Measurements from ENCODE around the gene SLIT3. TPM values are rescaled to one million over a fixed set of nuclear protein-coding genes. Genes with fewer than 3 reads are reported as not detected.

Gene SLIT3
- total RNA-seq, 6 experiments from 2014 or later: 0.31 to 1.2 (median 0.65) TPM

DNA sequence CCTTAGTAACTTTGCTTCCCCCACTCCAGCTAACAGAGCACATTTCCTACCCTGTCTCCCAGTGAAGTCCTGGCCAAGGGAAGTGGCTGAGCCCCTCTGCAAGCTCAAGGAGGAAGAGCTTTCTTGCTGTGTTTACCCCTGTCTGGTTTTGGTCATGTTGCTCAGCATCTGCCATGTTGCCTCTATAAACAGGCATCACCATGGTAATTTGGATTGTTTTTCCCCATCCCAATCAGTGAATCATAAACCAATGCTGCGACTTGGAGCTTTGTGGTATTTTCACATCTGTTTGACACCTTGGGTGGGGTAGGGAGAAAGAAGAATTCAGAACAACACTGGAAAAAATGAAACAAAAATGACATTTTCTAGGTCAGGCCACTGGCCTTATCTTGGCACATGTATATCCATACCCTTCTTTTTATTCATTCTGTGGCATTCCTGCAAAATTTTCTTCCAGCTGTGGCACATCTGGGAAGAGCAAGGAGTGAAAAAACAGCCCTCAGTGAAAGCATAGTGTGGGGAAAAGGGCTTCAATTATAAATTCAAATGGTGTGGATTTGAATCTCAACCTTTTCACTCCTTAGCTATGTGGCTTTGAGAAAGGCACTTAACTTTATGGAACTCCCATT, 42.5 kb downstream of the SLIT3 start:
- Histone ChIP-seq H3K4me1 (no peaks in the 10 kb centered on the region), H3K36me3 (no peaks in the 10 kb centered on the region), H3K9me3 (no peaks in the 10 kb centered on the region), H3K27ac (no peak overlapping the region), H3K4me3 (no peak overlapping the region), H3K27me3 (no peaks in the 10 kb centered on the region)
- intact Hi-C loops (cut with DNase I): no loop called here
- TF ChIP-seq POLR2A (IDR thresholded peaks at IDR 0.05) (no peak), CTCF (IDR thresholded peaks at IDR 0.05) (no peak)
- DNase-seq (no peak), ATAC-seq (no peak)
- 73% methylated on average over 1 of the region's 1 CpG for WGBS (ENCODE audit: insufficient coverage, low coverage, low lambda C conversion rate, missing lambda C conversion rate)

DNA sequence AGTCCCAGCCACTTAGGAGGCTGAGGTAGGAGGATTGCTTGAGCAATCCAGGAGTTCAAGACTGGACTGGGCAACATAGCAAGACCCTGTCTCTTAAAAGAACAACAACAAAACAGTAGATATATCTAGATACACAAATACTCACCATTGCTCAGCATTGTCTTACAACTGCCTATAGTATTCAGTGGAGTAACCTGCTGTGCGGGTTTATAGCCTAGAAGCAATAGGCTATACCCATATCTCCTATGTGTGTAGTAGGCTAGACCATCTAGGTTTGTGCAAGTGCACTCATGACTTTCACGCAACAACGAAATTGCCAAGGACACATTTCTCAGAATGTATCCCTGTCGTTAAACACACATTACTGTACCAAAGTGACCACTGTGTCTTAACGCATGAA, 44.7 kb downstream of the SLIT3 start:
- Histone ChIP-seq H3K36me3 (no peaks in the 10 kb centered on the region), H3K27ac (no peak overlapping the region), H3K4me1 (no peaks in the 10 kb centered on the region), H3K4me3 (no peak overlapping the region), H3K27me3 (no peaks in the 10 kb centered on the region), H3K9me3 (no peaks in the 10 kb centered on the region)
- ATAC-seq: no peak
- TF ChIP-seq POLR2A (IDR thresholded peaks at IDR 0.05) (no peak), CTCF (IDR thresholded peaks at IDR 0.05) (no peak)
- intact Hi-C loops (cut with DNase I): no loop called here
- no peak for DNase-seq
- WGBS (ENCODE audit: insufficient coverage, low coverage, low lambda C conversion rate, missing lambda C conversion rate): 61% methylated on average over 5 of the region's 5 CpGs

GRCh38 chr5:169253071-169253470, 47.9 kb downstream of the SLIT3 start:
- intact Hi-C loops (cut with DNase I): no loop called here
- H3K27me3 ChIP-seq: no peaks in the 10 kb centered on the region
- no peak overlapping the region for H3K27ac ChIP-seq
- H3K36me3 ChIP-seq: no peaks in the 10 kb centered on the region
- no peaks in the 10 kb centered on the region for H3K9me3 ChIP-seq
- no peak for ATAC-seq
- H3K4me1 ChIP-seq: no peaks in the 10 kb centered on the region
- TF ChIP-seq CTCF (IDR thresholded peaks at IDR 0.05) (no peak), POLR2A (IDR thresholded peaks at IDR 0.05) (no peak)
- no peak overlapping the region for H3K4me3 ChIP-seq
- 46% methylated on average over 2 of the region's 3 CpGs for WGBS (ENCODE audit: insufficient coverage, low coverage, low lambda C conversion rate, missing lambda C conversion rate)
- no peak for DNase-seq

DNA sequence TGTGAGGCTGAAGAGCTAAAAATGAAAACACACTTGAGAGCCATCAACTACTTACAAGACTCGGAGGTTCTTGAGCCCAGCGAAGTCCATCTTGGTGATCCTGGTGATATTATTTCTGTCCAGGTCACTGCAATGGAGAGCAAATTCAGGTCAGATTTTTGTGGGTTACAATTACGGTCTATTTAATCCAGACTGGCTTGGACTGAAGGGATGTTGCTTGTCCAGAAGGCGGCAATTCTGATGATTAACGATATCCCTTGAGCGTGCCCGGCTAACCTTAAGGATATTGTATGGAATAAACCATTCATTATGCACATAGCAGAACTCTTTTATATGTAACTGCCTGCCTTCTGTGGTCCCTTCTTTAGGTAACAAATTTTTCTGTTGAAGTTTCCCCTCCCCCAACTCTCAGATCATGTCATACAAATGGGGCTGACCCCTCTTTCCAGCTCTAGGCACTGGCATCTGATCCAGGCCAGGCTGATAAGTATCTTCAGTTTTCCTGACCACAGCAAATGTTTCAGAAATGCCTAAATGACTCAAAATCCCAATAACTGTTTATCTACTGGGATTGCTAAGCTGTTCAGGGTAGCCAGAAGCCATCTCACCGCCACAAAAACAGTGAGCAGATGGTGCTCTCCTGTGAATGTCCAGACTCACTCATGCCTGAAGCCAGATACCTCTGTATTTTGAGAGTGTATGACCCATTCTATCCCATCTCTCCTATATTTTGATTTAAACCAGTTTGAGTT, 49.4 kb downstream of the SLIT3 start:
- intact Hi-C loops (cut with DNase I): no loop called here
- WGBS (ENCODE audit: insufficient coverage, low coverage, low lambda C conversion rate, missing lambda C conversion rate): 58% methylated on average over 7 of the region's 8 CpGs
- H3K4me3 ChIP-seq: no peak overlapping the region
- H3K27ac ChIP-seq: no peak overlapping the region
- no peaks in the 10 kb centered on the region for H3K9me3 ChIP-seq
- H3K4me1 ChIP-seq: no peaks in the 10 kb centered on the region
- H3K36me3 ChIP-seq: no peaks in the 10 kb centered on the region
- H3K27me3 ChIP-seq: no peaks in the 10 kb centered on the region
- no peak for DNase-seq
- TF ChIP-seq CTCF (IDR thresholded peaks at IDR 0.05): no peak
- TF ChIP-seq POLR2A (IDR thresholded peaks at IDR 0.05): no peak
- ATAC-seq: no peak

All from right lobe of liver (tissue), 6 donors.